Fibroblast of lung (primary cell): ENCODE data around the gene NDC80. TPM values are rescaled to one million over a fixed set of nuclear protein-coding genes. Genes with fewer than 3 reads are reported as not detected.
A peak's percentile ranks its signal among the peaks of the same experiment; 100 is the strongest.

ENCODE experiments used
- DNase-seq, 2 donors: peaks; one replicate each; pipeline versions ENCODE4 v3.0.0 to v3.0.0-alpha.2; 2010; ENCODE audit warnings: low read depth in 2 of 2
- H2AFZ ChIP-seq: 2 replicates; pipeline ENCODE4 v1.5.1; 2012; ENCODE audit warnings: low read length, control low read depth, inconsistent platforms
- H3K27ac ChIP-seq: 2 replicates; pipeline ENCODE4 v1.5.1; 2011; ENCODE audit warnings: low read length, control low read depth; ENCODE audit not compliant: insufficient read depth
- H3K27me3 ChIP-seq: 2 replicates; pipeline ENCODE4 v1.5.1; 2011; ENCODE audit warnings: mild to moderate bottlenecking, low read length; ENCODE audit not compliant: control insufficient read depth, insufficient read depth
- H3K36me3 ChIP-seq: 2 replicates; pipeline ENCODE4 v1.5.1; 2011; ENCODE audit warnings: low read length; ENCODE audit not compliant: control insufficient read depth, insufficient read depth
- H3K4me1 ChIP-seq: 2 replicates; pipeline ENCODE4 v1.5.1; 2011; ENCODE audit warnings: low read length; ENCODE audit not compliant: control insufficient read depth, insufficient read depth; ENCODE audit errors: extremely low read depth
- H3K4me2 ChIP-seq: 2 replicates; pipeline ENCODE4 v1.5.1; 2011; ENCODE audit warnings: low read length, control low read depth; ENCODE audit not compliant: insufficient read depth; ENCODE audit errors: extremely low read depth
- H3K4me3 ChIP-seq, 4 experiments: fragments of 200-600 bp in 1 of 4; sonication (generic) in 1 of 4; replicated peaks in 1 of 4; 2 replicates each; pipeline ENCODE4 v1.5.1; 2011 to 2016; ENCODE audit warnings: low read length in 4 of 4, low read depth in 3 of 4, mild to moderate bottlenecking in 3 of 4, control low read depth in 2 of 4, inconsistent platforms in 1 of 4, mixed read lengths in 1 of 4; ENCODE audit not compliant: insufficient read depth in 1 of 4; ENCODE audit errors: control extremely low read depth in 1 of 4
- H3K79me2 ChIP-seq: 2 replicates; pipeline ENCODE4 v1.5.1; 2012; ENCODE audit warnings: mild to moderate bottlenecking, low read length, inconsistent platforms; ENCODE audit not compliant: control insufficient read depth, insufficient read depth
- H3K9ac ChIP-seq: 2 replicates; pipeline ENCODE4 v1.5.1; 2011; ENCODE audit warnings: mild to moderate bottlenecking, low read length, control low read depth; ENCODE audit not compliant: insufficient read depth
- H3K9me3 ChIP-seq: 2 replicates; pipeline ENCODE4 v1.5.1; 2012; ENCODE audit warnings: low read depth, low read length; ENCODE audit not compliant: control insufficient read depth, insufficient read depth
- H4K20me1 ChIP-seq: 2 replicates; pipeline ENCODE4 v1.5.1; 2011; ENCODE audit warnings: low read length; ENCODE audit not compliant: control insufficient read depth, insufficient read depth; ENCODE audit errors: extremely low read depth
- CTCF ChIP-seq, 2 donors: IDR thresholded peaks in 1 of 2; conservative IDR thresholded peaks in 1 of 2; 1 replicate in 1 of 2; 2 replicates in 1 of 2; pipeline ENCODE4 v1.5.1; 2011 to 2012; ENCODE audit warnings: low read length in 2 of 2, control low read depth in 1 of 2, inconsistent platforms in 1 of 2, low read depth in 1 of 2, mild to moderate bottlenecking in 1 of 2
- EZH2 ChIP-seq: IDR thresholded peaks from 2 replicates; pipeline ENCODE4 v1.5.1; 2012; ENCODE audit warnings: low read length, control low read depth, mild to moderate bottlenecking; ENCODE audit errors: missing control alignments
- polyA plus RNA-seq, 2 donors: library from polyadenylated mRNA; depleted of rRNA in 1 of 2; stranded (reverse) in 1 of 2; unstranded in 1 of 2; fragments of >200 nt; gene quantifications; 2 replicates each; pipeline ENCODE4 v1.2.1, GENCODE V29; 2011 to 2012; ENCODE audit warnings: missing spikeins in 1 of 2
- total RNA-seq: library from RNA; depleted of rRNA; stranded (reverse); fragments of >200 nt; gene quantifications from 2 replicates; pipeline ENCODE4 v1.2.1, GENCODE V29; 2014

Gene NDC80
- total and polyA plus RNA-seq, 2 donors (not counting 1 experiment from before 2014, with no cell fraction given): 8.3 to 9.7 TPM

- no peaks in the 10 kb centered on the region for H3K27me3 ChIP-seq
- H2AFZ ChIP-seq: no peak overlapping the region
- no peaks in the 10 kb centered on the region for H3K79me2 ChIP-seq
- TF ChIP-seq EZH2: no peak
- no peak for TF ChIP-seq CTCF (conservative IDR thresholded peaks at IDR 0.05 in 1 of 2, IDR thresholded peaks at IDR 0.05 in 1 of 2; ENCODE audit: low read depth in 1 of 2, low read length in 2 of 2)
- no peak overlapping the region for H3K27ac ChIP-seq
- H3K4me2 ChIP-seq: no peak overlapping the region
- no peak for DNase-seq
- H3K9me3 ChIP-seq: no peaks in the 10 kb centered on the region
- no peaks in the 10 kb centered on the region for H3K36me3 ChIP-seq
- H4K20me1 ChIP-seq: no peaks in the 10 kb centered on the region
- H3K4me3 ChIP-seq: no peak overlapping the region
- no peak overlapping the region for H3K9ac ChIP-seq
- peaks cover 2% of the 10 kb centered on the region for H3K4me1 ChIP-seq
Observed at GRCh38 chr18:2597639-2598038, 26.3 kb downstream of the NDC80 start.

- no peaks in the 10 kb centered on the region for H3K9me3 ChIP-seq
- no peaks in the 10 kb centered on the region for H3K4me1 ChIP-seq
- no peaks in the 10 kb centered on the region for H4K20me1 ChIP-seq
- peak overlapping the region; percentile 46 for H2AFZ ChIP-seq
- no peaks in the 10 kb centered on the region for H3K79me2 ChIP-seq
- TF ChIP-seq CTCF (conservative IDR thresholded peaks at IDR 0.05 in 1 of 2, IDR thresholded peaks at IDR 0.05 in 1 of 2; ENCODE audit: low read depth in 1 of 2, low read length in 2 of 2) (no peak), EZH2 (no peak)
- no peaks in the 10 kb centered on the region for H3K36me3 ChIP-seq
- no peak overlapping the region for H3K9ac ChIP-seq
- H3K27ac ChIP-seq: no peak overlapping the region
- no peak for DNase-seq
- no peak overlapping the region for H3K4me2 ChIP-seq
- no peaks in the 10 kb centered on the region for H3K27me3 ChIP-seq
- H3K4me3 ChIP-seq: no peak overlapping the region
Observed at GRCh38 chr18:2602844-2603243, 31.5 kb downstream of the NDC80 start.

- peak overlapping the region; percentile 45 for H2AFZ ChIP-seq
Observed at GRCh38 chr18:2606335-2606734, 35.0 kb downstream of the NDC80 start.

More at GRCh38 chr18:2606335-2606734, 35.0 kb downstream of the NDC80 start:
- H3K4me3 ChIP-seq: no peak overlapping the region
- no peaks in the 10 kb centered on the region for H3K4me1 ChIP-seq
- no peak overlapping the region for H3K9ac ChIP-seq
- peak in 1 of 2 donors; percentile 19 for DNase-seq
- H4K20me1 ChIP-seq: no peaks in the 10 kb centered on the region
- H3K27ac ChIP-seq: peak overlapping the region; percentile 18
- H3K9me3 ChIP-seq: no peaks in the 10 kb centered on the region
- peak overlapping the region; percentile 40 for H3K4me2 ChIP-seq
- H3K36me3 ChIP-seq: peaks cover 4% of the 10 kb centered on the region
- H3K27me3 ChIP-seq: no peaks in the 10 kb centered on the region
- TF ChIP-seq EZH2 (no peak), CTCF (conservative IDR thresholded peaks at IDR 0.05 in 1 of 2, IDR thresholded peaks at IDR 0.05 in 1 of 2; ENCODE audit: low read depth in 1 of 2, low read length in 2 of 2) (no peak)
- no peaks in the 10 kb centered on the region for H3K79me2 ChIP-seq
